Adipose tissue (tissue), 3 donors: ENCODE results near the gene TMEM40. TPM values are rescaled to one million over a fixed set of nuclear protein-coding genes. Genes with fewer than 3 reads are reported as not detected.
"Not testable (repeated sequence)": the region's sequence is repeated elsewhere in the genome, so short reads cannot be mapped to it uniquely, and the experiment has no call there.

Source experiments
- H3K27ac ChIP-seq: one replicate; pipeline ENCODE4 v1.5.1; 2013; ENCODE audit warnings: low read depth, low read length
- WGBS, 3 donors: extraction: QIAGEN DNeasy Blood & Tissue Kit; methylation state at CpG; one replicate each; pipeline ENCODE4 v1.1.7; 2013; 5-methylcytosine and 5-hydroxymethylcytosine counted together
- polyA plus RNA-seq, 3 donors: library from polyadenylated mRNA; stranded (reverse); fragments of 200-250 nt; gene quantifications; one replicate each; pipeline ENCODE4 v1.2.3, GENCODE V29; 2013
- donor health status: healthy with polysubstance abuse.
- donor health status: Bipolar disorder and iron deficiency.
- donor health status: healthy.

Gene TMEM40
- under 1 TPM in 1 of 3 donors, not detected in 2; 0.76 TPM for polyA plus RNA-seq

GRCh38 chr3:12759097-12759679 is at the start of gene TMEM40:
TSS of gene TMEM40 (minus strand) at chr3:12759259. CDS start at chr3:12749832, 9,427 bp downstream.
- H3K27ac ChIP-seq = no peak within 1 kb of the TSS
- 86 to 96% (median 92%) methylated on average over 9 to 10 of the region's 10 CpGs for WGBS, 3 donors

GRCh38 chr3:12808587-12808986 is 49.5 kb upstream of the TMEM40 start:
- 72 to 93% (median 84%) methylated on average over 2 of the region's 2 CpGs for WGBS, 3 donors
- H3K27ac ChIP-seq = no peak overlapping the region

GRCh38 chr3:12807601-12808359 is 48.7 kb upstream of the TMEM40 start:
- H3K27ac ChIP-seq = no peak overlapping the region
- 79 to 83% (median 79%) methylated on average over 7 of the region's 7 CpGs for WGBS, 3 donors

GRCh38 chr3:12807066-12807465 is 48.0 kb upstream of the TMEM40 start:
- H3K27ac ChIP-seq = no peak overlapping the region
- WGBS, 3 donors = 95 to 97% (median 96%) methylated on average over 9 of the region's 9 CpGs

- no peak overlapping the region for H3K27ac ChIP-seq
- WGBS, 3 donors = 94 to 96% (median 95%) methylated on average over 12 of the region's 12 CpGs
Observed at GRCh38 chr3:12803371-12803770, 44.3 kb upstream of the TMEM40 start.

- H3K27ac ChIP-seq = no peak overlapping the region
- WGBS, 3 donors = 83 to 93% (median 88%) methylated on average over 7 of the region's 7 CpGs
Observed at GRCh38 chr3:12799525-12800440, 40.7 kb upstream of the TMEM40 start.

- WGBS, 3 donors = 72 to 78% (median 72%) methylated on average over 12 of the region's 12 CpGs
- H3K27ac ChIP-seq = no peak overlapping the region
Observed at GRCh38 chr3:12798559-12799179, 39.6 kb upstream of the TMEM40 start.

GRCh38 chr3:12797892-12798558 is 39.0 kb upstream of the TMEM40 start:
- H3K27ac ChIP-seq = no peak overlapping the region
- 53 to 74% (median 71%) methylated on average over 8 of the region's 8 CpGs for WGBS, 3 donors

GRCh38 chr3:12797124-12797891 is 38.2 kb upstream of the TMEM40 start:
- H3K27ac ChIP-seq = no peak overlapping the region
- WGBS, 3 donors = 64 to 70% (median 69%) methylated on average over 11 to 15 of the region's 17 CpGs

- WGBS, 3 donors = 7 to 9% (median 7%) methylated on average over 50 to 61 of the region's 61 CpGs
Observed at GRCh38 chr3:12796171-12797123, 37.4 kb upstream of the TMEM40 start, which contains the start of gene CAND2. TSS of gene CAND2 (plus strand) at chr3:12796680. CDS start at chr3:12796721, 41 bp downstream.

GRCh38 chr3:12793701-12794100 is 34.6 kb upstream of the TMEM40 start:
- H3K27ac ChIP-seq = no peak overlapping the region
- WGBS, 3 donors = 83 to 89% (median 83%) methylated on average over 5 of the region's 5 CpGs

More at GRCh38 chr3:12796171-12797123, 37.4 kb upstream of the TMEM40 start, which contains the start of gene CAND2:
- no peak within 1 kb of the TSS for H3K27ac ChIP-seq

- 65 to 88% (median 78%) methylated on average over 1 of the region's 1 CpG for WGBS, 3 donors
Observed at GRCh38 chr3:12791430-12791829, 32.4 kb upstream of the TMEM40 start.

GRCh38 chr3:12787967-12788690 is 29.1 kb upstream of the TMEM40 start:
- 82 to 90% (median 86%) methylated on average over 23 of the region's 23 CpGs for WGBS, 3 donors
- not testable (repeated sequence) for H3K27ac ChIP-seq

More at GRCh38 chr3:12791430-12791829, 32.4 kb upstream of the TMEM40 start:
- no peak overlapping the region for H3K27ac ChIP-seq

- H3K27ac ChIP-seq = not testable (repeated sequence)
- 51 to 77% (median 54%) methylated on average over 8 to 9 of the region's 9 CpGs for WGBS, 3 donors
Observed at GRCh38 chr3:12787346-12787745, 28.3 kb upstream of the TMEM40 start.

- 63 to 71% (median 65%) methylated on average over 4 of the region's 4 CpGs for WGBS, 3 donors
- no peak overlapping the region for H3K27ac ChIP-seq
Observed at GRCh38 chr3:12785096-12785495, 26.0 kb upstream of the TMEM40 start.
